HL-60/S4 treated with retinoic acid at 250 ng/mL for 4 days and 3 days (cell line): Measurements from ENCODE around the gene ARFRP1.
"Not testable (repeated sequence)": the region's sequence is repeated elsewhere in the genome, so short reads cannot be mapped to it uniquely, and the experiment has no call there.

Experiments
- in situ Hi-C: fragments of 300-500 bp; cut with MboI; formaldehyde crosslinking; loops from 2 replicates; pipeline ENCODE4 v1.7.0; 2022; ENCODE audit warnings: low sequenced_read_pairs

The ARFRP1 gene

DNA sequence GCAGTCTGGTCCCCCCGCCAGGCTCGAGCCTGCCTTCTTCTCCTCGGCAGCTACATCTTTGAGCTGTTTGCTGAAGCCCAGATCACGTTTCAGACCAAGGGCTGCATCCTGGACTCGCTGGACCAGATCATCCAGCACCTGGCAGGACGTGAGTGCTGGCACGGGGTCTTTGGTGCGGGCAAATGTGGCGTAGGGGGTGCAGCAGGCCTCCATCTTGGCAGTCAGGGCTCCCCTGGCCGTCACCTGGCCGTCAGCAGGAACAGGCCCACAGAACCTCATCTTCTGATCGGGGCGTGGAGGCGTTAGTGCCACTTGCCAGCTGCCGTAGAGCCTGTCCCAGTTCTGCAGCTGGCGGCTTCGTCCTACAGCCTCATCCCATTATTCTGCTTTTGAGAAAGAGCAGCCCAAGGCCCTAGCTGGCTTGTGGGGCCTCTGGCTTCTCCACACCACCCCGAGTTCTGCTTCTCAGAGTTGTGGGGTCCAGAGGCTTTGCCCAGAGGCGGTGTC lies 27.9 kb downstream of the ARFRP1 start:
- in situ Hi-C loops, result no loop called here

DNA sequence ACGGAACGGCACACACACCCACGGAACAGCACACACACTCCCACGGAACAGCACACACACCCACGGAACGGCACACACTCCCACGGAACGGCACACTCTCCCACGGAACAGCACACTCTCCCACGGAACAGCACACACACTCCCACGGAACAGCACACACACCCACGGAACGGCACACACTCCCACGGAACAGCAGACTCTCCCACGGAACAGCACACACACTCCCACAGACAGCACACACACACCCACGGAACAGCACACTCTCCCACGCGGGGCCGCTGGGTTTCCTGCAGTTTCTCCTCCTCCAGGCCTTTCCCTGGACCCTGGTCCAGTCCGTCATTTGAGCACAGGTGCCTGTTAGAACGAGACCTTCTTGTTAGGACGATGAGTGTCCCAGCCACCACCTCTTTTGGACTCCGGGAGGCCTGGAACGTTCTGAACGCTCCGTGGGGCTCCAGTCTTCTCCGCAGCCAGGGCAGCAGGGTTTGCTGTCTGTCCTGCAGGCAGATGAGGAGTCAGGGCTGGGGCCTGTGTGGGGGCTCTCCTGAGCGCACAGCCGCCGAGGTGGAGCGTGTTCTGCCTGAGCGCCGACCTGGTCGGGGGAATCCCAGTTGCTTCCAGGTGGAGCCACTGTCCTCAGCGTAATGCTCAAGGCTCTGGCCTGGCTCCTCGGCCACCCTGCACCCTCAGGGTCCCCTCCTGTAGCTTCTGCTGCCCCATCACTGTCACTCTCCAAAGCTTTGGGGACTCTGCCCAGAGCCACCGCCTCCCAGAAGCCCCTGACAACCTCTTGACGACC lies 28.9 kb downstream of the ARFRP1 start:
- in situ Hi-C loops, result no loop called here

DNA sequence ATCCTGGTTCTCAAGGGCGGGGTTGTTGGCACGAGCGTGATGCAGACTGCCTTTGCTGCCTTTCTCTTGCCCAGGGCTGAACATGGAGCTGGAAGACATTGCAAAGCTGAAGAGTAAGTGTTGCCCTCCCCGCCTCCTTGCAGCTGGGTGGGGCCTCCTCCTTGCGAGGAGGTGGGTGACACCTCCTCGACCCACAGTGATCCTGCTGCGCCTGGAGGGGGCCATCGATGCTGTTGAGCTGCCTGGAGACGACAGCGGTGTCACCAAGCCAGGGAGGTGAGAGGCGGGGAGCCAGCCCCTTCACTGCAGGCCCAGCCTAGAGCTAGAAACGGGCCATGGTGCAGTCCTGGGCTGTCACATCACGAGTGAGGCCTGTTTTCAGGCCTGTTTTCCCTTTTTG lies 29.7 kb downstream of the ARFRP1 start:
- in situ Hi-C loops, result no loop called here

DNA sequence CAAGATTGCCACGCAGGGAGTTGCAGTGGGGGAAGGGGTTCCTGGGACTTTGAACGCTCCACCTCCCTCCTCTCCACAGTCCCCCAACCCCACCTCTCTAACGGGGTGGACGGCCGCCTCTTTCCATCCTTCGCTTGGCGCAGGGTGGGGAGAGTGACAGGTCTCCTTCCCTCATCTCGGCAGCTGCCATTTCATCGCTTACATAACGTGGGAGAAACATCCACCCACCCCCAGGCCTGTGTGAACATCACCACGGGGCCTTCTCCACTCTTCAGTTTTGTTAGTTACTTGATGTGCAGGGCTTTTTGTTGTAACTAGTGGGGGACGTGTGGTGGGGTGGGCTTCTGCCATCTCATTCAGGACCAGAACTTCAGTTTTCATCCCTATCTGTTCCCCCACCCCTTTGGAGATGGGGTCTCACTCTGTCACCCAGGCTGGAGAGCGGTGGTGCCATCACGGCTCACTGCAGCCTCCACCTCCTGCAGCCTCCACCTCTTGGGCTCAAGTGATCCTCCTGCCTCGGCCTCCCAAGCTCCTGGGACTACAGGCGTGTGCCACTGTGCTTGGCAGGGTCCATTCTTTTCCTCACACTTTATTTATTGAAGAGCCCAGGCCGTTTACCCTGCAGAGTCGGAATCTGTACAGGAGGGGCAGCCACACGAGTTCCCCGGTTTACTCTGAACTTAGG lies 32.0 kb downstream of the ARFRP1 start:
- in situ Hi-C loops, result no loop called here

DNA sequence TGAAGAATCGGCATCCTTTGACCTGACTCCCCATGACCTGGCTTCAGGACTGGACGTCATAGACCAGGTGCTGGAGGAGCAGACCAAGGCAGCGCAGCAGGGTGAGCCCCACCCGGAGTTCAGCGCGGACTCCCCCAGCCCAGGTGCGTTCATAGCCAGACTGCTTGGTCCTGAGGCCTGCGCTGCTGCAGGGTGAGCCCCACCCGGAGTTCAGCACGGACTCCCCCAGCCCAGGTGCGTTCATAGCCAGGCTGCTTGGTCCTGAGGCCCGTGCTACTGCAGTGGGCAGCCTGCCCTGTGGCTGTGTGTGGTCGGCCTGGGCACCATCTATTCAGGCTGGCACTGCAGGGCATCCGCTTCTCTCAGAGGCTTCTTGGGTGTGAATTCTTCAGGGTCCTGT lies 33.8 kb downstream of the ARFRP1 start:
- in situ Hi-C loops, result no loop called here

DNA sequence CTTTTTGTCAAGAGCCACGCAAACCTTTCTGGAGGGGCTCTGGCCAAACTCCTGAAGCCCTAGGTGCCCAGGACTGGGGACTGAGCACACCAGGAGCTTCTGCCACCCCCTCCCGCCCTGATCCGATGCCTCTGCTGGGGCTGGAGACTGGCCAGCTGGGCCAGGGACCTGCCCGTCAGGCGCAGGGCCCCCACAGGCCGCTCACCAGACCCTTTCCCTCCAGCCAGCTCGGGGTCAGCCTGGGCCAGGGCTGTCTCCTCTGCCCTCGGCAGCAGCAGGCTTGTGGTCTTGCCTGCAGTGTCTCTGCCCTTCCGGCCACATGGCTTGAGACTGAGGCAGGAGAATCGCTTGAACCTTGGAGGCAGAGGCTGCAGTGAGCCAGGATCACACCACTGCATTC lies 35.1 kb downstream of the ARFRP1 start:
- in situ Hi-C loops, result no loop called here

DNA sequence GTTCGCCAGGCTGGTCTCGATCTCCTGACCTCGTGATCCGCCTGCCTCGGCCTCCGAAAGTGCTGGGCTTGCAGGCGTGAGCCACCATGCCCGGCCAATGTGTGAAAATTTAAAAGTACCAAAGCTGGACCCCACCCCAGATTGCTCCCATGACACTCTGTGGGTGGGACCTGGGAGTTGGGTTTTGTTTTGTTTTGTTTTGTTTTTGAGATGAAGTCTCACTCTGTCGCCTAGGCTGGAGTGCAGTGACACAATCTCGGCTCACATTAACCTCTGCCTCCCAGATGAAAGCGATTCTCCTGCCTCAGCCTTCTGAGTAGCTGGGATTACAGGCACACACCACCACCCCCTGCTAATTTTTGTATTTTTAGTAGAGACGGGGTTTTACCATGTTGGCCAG lies 36.1 kb downstream of the ARFRP1 start:
- in situ Hi-C loops, result not testable (repeated sequence)

DNA sequence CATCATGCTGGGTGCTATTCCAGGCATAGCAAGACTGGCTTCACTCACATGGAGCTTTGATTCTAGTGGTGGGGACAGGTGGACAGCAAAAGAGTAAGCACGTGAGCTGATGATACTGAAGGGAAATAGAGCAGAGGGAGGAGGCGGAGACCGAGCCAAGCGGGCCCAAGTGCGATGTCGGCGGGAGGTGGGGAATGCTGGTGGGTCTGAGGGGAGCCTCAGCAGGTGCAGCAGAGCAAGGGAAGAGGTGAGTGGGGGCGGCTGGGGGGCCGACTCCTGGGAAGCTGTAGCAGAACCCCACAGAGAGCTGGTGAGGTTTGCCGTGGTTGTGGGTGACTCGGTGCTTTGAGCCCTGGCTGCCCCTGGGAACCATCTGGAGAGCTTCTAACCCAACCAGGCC lies 39.4 kb downstream of the ARFRP1 start:
- in situ Hi-C loops, result no loop called here

DNA sequence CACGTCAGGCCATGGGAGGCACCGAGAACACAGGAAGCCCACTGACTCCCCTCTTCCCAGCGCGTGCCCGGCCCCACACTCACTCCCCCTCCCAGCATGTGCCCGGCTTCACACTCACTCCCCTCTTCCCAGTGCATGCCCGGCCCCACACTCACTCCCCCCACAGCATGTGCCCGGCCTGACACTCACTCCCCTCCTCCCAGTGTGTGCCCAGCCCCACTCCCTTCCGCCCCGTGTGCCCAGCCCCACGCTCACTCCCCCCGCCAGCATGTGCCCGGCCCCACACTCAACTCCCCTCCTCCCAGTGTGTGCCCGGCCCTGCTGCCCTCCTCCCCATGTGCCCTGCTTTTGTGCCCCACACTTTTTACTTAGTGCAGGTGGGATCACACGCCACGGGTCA lies 39.9 kb downstream of the ARFRP1 start:
- in situ Hi-C loops, result no loop called here

DNA sequence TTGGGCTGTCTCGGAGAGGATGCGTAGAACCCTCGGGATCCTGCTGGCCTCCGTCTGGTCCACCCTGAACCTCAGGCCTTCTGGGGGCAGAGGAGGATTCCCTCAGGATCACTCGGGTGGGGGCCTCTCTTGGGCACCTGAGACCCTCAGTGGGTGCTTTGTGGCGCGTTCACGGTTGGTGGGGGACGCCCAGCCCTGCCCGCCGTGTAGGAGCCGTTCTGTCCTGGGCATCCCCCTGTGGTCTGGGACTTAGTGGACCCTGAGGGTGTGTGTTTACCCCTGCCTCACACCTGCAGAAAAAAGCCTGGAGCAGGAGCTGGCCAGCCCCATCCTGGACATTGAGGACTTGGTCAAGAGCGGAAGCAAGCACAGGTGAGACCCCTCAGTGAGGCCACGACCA lies 42.1 kb downstream of the ARFRP1 start:
- in situ Hi-C loops, result no loop called here

DNA sequence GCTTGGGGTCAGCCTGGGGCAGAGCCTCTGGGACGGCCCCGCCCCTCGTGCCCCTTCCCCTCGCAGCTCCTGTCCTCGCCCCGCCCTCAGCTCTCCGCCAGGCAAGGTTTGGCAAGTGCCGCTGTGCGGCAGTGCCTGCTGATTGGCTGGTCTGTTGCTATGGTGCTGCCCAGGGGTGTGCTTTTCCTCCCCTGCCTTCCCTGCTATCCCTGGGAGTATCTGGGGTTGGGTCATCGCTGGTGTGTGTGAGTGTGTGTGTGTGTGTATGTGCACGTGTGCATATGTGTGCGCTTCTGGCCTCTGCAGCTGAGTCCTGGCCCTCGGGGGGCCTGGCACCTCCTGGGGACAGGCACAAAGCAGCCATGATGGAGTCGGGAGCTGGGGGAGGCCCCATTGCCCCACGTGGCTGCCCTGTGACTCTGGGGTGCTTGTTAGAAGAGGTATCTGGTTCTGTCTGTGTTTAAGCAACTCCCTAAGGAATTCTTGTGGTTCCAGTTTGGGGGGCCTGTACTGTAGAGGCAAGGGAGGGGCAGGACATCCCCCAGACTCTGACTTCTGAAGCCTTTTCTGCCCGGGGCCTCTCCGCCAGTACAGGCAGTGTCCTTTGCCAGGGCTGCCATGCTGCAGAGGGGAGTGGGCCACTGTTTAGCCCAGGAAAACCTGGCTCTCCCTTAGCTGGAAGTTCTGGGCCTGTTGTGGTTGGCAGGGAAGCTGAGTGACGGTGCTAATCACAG lies 42.7 kb downstream of the ARFRP1 start:
- in situ Hi-C loops, result no loop called here

DNA sequence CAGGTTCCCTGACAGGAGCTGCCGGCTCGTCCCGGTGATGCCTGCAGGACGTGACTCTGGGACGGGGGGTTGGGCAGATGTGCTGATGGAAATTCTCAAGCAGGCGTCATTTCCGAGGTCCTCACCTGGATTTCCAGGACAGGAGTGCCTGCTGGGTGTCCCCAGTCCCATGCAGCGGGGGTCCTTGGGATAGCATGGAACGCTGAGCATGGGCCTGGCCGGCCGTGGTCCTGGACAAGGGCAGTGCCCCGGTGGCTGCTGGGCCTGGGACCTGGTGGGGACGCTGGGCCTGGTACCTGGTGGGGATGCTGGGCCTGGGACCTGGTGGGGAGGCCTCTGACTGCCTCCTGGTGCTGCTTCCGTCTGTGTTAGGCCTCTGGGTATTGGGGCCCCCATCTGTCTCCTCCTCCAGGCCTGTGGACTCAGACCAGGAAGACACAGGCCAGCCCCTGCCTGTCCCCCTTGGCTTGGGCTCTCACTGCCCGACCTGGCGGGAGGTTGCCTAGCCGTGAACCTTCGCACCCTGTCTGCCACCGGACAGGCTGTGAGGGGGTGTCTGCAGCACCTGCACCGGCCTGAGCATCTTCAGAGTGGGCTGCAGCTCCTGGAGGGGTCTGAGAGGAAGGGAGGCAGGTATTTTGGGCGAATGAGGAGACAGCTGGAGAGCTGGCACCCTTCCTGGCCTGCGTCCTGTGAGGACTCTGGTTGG lies 43.5 kb downstream of the ARFRP1 start:
- in situ Hi-C loops, result no loop called here

DNA sequence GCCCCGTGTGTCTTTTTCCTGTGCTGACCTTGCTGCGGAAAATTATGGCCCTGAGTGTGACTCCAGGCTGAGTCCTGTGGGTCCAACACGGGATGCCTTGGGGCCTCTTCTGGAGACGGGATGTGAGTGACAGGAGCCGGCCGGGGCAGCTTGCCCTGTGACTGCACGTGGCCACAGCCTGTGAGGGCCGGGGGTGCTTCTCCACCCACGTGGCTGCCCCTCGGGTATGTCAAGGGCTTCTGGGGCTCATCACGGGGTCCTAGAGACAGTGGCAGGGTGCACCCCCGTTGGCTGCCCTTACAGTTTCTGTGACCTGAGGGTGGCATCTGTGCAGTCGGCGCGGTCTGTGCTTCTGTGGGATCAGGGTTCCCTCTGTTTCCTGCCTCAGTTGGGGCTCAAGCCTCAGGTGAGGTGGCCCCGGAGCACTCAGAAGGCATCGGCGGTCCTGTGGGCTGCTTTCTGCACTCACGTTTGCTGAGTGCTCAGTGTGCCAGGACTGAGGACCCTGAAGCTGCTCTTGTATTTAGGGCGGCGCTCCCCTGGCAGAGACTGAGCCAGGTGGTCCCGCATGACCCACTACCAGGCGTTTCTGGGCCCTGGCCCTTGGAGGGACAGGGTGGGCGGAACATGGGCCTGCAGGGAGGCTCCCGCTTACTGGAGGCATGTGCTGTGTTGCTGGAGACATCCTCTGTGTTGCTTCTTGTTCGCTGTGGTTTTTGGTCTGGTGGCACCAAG lies 44.3 kb downstream of the ARFRP1 start:
- in situ Hi-C loops, result no loop called here

DNA sequence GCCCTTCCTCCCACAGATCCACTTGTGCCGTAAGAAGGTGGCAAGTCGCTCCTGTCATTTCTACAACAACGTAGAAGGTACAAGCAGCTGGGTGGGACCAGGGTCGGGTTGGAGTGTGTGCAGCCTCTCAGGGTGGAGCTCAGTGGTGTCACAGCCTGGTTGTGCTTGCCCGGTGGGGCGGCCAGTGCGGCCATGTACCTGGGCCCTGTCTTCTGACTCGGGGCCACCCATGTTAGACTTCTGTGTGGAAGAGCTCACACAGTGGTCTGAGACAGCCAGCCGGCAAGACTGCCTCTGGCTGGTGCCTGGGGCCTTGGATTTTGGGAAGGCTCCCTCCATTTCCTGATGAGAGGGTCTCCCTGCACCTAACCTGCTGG lies 45.0 kb downstream of the ARFRP1 start:
- in situ Hi-C loops, result no loop called here

DNA sequence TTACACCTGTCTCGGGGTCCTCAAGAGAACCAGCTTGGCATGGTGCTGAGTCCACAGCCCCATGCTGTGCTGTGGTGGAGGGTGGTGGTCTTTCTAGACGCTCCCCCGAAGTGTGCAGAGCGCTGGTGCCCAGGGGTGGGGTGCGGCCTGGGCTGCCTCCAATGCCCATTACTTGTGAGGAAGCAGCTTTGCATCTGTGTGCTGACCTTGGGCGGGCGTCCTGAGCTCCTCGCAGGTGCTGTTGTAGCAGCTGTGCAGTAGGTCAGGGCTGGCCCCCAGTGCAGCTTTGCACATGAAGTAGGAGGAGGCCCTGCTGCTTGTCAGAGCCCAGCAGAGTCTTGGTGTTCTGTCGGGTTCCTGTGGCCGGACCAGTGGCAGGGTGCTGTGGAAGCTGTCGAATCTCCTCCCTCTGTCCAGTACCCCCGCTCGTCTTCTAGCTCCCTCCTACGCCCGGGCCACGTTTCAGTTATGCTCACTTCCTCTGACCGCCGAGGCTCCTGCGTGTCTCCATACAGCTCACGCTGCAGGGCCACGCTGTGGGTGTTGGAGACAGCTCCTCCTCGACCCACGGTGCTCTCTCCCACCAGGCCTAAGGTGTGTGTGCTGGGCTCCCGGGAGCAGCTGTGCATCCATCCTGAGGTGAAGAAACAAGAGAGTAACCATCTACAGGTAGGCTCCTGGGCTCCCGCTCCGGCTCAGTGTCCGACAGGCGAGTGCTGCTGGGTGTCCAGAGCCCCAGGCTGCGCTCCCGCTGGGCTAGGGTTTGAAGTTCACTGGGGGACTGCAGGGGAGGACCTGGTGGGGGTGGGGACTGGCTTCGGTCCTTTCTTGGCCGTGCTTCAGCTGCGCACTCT lies 45.6 kb downstream of the ARFRP1 start:
- in situ Hi-C loops, result no loop called here

DNA sequence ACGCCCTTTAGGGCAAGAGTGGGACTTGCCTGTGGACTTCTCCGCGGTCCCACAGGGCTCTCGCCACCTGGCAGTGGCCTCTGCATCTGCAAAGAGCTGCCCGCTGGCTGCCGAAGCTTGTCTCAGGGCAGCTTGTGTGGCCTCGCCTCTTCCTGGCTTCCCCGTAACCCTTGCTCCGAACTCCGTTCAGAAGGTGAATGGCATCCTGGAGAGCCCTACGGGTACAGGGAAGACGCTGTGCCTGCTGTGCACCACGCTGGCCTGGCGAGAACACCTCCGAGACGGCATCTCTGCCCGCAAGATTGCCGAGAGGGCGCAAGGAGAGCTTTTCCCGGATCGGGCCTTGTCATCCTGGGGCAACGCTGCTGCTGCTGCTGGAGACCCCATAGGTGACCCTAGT lies 46.7 kb downstream of the ARFRP1 start:
- in situ Hi-C loops, result no loop called here

DNA sequence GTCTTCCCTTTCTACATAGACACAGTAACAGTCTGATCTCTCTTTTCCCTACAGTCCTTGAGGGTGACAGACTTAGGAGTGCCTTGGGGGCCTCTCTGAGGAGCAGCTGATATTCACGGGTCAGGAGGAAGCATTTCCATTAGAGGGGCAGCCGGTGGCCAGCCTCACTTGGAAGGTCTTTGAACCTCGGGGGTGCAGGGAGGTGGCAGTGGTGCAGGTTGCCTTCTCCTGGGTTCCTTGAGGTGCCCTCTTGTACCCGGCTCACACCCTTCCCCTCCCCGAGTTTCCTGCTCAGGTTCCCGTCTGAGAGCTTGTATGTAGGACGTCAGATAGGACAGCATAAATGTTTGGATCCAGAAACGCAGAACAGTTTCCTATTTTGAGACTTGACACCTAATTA lies 47.2 kb downstream of the ARFRP1 start:
- in situ Hi-C loops, result no loop called here

DNA sequence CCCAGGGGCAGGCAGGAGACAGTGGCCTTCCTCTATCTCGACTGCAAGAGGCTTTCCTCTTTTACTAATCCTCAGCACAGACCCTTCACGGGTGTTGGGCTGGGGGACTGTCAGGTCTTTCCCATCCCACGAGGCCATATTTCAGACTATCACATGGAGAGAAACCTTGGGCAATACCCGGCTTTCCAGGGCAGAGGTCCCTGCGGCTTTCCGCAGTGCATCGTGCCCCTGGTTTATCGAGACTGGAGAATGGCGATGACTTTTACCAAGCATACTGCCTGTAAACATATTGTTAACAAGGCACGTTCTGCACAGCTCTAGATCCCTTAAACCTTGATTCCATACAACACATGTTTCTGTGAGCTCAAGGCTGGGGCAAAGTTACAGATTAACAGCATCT lies 47.6 kb downstream of the ARFRP1 start:
- in situ Hi-C loops, result not testable (repeated sequence)

DNA sequence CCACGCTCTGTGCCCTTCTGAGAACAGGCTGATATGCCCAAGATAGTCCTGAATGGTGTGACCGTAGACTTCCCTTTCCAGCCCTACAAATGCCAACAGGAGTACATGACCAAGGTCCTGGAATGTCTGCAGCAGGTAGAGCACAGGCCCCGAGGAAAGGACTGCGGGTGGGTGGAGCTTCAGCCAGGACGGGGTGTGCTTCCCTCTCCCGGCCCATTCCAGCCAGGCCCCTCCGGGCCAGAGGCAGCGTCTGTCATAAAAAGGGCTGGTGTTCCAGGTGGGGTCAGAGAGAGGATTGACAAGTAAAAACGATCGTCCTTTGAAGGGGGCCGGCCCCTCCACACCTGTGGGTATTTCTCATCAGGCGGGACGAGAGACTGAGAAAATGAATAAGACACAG lies 48.4 kb downstream of the ARFRP1 start:
- in situ Hi-C loops, result no loop called here

DNA sequence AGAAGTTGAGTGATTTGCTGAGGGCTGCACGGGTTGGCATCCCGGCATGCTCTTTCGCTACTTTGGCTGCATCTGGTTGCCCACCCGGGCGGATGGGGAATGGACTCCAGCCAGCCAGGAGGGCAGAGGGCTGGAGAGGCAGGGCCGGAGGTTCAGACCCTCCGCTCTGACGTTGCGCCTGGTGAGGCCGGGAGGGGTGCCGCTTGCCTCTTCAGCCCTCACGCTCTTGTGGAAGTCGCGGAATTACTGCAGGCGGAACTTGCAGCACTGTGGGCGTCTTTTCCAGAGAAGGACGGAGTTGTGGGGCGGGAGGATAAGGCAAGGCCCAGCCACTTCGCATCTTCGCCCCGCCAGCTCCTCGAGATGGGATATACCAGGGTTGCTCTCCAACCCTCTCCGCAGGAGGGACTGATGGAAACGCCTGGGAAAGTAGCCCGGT lies 49.0 kb downstream of the ARFRP1 start:
- in situ Hi-C loops, result no loop called here
